HT1080 (cell line): ENCODE measurements around the gene ZNF516. TPM values are rescaled to one million over a fixed set of nuclear protein-coding genes. Genes with fewer than 3 reads are reported as not detected.

Source experiments
- DNase-seq: peaks from one replicate; pipeline ENCODE4 v3.0.0-alpha.2; 2015; ENCODE audit warnings: low read depth
- total RNA-seq: library from RNA; depleted of rRNA; stranded (reverse); fragments of >200 nt; shearing (Covaris generic); gene quantifications from 2 replicates; pipeline ENCODE4 v1.2.3, GENCODE V29; 2014

Gene ZNF516
- total RNA-seq, 1 experiment from 2014 or later, result 5.3 TPM

DNA sequence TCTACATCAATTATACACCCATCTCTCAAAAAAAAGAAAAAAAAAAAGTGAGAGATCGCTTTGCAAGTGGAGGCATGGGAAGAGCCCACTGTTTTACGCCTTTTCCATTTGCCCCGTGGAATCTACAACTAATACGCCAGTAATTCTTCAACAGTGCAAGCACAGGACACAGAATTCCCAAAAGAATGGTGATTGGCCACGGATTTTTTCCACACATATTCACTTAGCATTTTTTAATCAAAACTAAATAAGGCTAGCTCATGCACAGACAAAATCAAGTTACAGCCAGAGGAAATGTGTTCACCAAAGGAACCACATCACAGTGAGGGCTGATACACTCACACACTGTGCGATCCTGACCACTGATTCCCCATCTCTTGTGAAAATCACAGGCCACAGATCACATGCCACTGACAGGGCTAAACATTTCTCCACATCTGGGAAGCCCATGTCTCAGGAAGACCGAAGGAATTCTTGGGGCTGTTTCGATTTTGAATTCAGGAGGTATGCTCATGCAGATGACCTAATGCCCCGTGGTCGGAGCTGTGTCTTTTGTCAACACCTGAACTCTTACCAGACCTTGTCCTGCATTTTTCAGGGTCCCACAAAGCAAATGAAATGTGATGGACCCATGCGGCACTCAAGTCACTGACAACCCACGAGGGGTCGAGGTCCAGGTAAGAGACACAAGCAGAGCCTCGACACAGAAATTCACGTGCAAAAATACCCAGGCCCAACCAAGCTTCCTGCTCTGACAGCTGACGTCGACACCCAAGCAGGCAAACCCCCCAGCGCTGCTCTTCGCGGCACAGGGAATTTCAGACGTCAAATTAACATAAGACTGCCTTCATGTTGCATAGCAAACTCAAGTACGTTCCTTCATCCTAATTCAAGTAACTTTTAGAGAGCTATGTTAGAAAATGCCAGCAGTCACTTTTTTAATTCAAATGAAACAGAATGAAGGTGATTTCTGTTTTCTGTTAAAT lies 69.6 kb downstream of the ZNF516 start:
- no peak for DNase-seq

DNA sequence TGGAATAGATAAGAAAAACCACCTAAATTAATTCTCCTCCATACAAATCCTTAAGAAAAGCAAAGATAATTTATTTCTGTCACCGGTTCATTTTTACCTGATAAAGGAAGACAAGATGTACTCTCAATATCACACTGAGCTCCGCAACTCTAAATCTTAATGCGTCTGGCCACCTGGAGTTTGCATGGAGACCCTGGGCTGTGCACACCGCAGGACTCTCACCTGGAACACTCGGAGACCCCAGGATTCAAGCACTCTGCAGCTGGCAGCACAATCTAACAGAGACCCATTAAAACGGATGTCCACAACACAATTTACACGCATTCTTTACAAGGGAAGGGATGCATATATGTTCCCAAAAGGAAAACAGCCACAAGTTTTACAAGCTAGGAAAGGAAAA lies 72.2 kb downstream of the ZNF516 start:
- DNase-seq, result no peak

DNA sequence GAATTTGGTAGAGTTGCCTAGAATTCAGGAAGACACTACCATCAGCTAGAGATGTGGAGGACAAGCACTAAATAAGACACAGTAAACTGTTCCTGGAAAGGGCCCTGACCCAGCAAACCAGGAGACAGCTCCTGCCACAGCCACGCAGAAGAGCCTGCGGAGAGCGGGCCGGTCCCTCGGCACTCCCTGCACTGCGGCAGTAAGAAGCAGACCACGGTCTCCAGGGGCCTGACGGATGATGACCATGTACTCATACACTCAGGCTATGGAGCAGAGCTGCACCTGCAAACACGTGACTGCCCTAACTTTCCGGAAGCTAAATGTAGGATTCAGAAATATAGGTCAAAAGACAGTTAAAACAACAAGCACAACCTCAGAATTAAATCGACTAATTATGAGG lies 72.9 kb downstream of the ZNF516 start:
- no peak for DNase-seq

DNA sequence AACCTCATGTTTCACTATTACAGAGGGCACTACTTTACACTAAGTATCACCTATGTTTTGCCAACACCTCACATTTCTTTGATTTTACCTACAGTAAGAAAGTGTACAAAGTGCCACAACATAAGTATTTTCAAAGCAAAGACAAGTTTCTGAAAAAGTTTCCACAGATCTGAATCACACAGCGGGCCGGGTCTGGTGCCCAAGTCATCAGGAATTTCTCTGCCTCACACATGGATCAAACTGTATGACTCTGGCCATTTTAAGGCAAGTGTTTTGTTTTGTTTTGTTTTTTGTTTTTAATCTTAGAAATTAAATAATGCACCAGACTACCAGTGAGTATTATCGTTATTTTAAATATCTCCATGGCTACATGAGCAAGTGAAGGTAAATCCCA lies 73.4 kb downstream of the ZNF516 start:
- no peak for DNase-seq

DNA sequence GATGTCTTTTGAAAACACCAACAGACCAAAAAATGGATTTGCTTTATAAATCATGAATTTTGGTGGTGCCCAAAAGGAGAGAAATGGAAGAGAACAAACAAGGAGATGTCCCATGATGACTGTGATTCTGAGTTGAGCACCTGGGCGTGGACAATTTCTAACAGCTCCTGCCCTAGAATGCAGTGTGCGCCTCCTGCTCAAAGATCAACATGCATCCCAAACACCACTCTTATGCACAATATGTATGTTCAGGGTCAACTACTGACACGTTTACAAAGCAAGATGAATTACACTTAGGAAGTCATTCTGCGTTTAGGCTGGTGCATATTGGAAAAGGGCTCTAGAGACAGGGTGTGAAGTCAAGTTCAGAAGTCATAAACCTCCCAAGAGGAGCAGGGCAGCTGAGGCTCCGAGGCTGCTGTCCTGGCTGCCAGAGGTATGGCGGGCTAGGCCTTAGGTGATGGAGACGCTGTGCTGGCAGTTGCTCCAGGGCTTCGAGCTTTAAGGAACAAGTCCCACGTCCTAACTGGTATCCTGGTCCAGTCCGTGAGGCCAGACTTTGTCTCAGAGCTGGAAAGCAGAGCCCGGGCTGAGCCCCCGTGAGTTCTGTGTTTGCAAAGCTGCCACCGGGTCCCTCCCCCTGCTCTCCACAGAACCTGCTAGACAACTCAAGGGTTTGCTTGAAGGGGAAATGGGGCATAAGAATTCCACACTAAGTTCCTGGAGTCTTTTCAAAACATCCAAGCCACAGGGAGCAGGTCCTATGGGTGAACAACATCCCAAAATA lies 74.0 kb downstream of the ZNF516 start:
- DNase-seq, result no peak

DNA sequence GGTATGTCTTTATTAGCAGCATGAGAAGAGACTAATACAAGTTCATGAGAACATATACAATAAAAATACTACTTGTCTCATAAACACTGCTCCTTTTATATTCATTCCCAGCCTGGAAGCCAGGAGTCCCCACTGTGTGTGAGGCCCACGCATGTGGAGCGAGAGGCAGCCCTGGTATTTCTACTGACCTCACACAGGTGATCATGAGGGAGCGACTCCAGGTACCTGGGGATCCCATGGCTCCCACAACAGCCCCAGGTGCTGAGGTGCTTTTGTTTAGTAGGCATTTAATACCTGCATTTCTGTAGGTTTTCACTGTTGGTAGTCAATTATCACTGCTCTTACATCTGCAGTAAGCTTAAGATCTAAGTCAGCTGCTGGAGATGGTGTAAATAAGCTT lies 75.2 kb downstream of the ZNF516 start:
- no peak for DNase-seq

DNA sequence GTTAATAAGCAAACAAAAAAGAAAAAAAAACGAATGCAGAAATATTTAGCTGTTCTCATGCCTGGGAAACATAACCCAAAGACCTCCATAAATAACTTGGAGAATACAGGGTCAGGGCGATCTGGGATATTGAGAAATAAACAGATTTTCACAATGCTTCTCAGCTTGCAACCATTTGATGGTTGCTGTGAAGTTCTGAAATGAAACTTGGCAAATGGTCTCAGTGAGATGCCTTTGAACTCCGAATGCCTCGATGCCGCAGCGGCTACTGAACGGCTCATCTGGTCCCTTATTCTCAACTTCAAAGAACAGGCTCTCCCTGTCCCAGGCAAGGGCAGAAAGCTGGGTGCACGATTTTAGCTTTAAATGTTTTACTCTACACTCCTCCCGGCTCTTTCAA lies 78.1 kb downstream of the ZNF516 start:
- no peak for DNase-seq

DNA sequence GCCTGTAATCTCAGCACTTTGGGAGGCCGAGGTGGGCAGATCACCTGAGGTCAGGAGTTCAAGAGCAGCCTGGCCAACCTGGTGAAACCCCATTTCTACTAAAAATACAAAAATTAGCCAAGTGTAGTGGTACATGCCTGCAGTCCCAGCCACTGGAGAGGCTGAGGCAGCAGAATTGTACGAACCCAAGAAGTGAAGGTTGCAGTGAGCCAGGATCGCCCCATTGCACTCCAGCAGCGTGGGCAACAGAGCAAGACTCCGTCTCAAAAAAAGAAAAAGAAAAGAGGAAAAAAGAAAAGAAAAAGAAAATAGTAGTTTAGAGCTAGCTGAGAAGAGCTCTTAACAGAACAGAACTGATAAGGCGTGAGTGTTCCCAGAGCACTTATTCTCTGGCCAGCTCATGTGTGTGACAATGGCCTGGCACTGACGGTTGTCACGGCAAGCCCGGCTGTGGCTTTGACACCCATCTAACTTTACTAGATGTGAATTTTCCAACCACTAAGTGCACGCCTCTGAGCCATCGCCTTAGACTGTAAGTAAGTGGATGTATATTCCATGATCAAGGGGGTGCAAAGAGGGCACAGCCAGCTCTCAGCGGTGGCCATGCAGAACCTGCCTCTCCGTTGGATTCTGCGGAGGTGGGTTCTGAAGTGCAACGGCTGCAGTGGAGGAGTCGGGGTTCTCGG lies 80.0 kb downstream of the ZNF516 start:
- DNase-seq, result no peak

DNA sequence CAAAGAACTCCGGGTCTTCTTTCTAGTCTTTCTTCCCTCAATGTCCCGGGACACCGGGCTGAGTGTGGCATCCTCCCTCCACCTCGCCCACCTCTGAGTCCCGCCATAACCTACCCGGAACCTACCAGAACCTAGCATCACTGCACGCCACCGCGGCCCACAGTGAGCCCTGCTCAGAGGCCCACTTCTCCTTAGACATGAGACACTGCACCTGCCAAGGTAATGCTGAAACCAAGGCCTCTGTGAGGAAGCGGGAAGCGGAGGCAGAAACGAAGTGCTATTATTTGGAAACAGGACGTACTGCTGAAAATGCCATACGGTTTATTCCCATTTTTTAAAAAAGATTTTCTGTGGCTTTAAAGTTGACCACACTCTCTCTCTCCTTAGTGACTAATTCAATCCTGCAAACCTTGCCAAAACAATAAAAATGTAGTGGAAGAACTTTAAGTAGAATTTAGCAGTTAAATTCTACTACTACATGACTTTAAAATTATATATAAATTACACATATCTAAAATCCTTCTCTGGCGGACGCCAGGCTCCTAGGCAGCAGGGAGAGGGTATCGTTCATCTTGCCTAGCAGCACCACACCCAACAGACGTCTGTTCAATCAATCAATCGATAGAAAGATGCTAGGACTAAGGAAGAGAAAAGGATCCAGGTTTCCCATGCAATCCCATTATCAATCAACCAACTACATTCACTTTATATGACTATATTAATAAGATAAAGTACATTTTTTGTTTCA lies 82.0 kb downstream of the ZNF516 start:
- no peak for DNase-seq

DNA sequence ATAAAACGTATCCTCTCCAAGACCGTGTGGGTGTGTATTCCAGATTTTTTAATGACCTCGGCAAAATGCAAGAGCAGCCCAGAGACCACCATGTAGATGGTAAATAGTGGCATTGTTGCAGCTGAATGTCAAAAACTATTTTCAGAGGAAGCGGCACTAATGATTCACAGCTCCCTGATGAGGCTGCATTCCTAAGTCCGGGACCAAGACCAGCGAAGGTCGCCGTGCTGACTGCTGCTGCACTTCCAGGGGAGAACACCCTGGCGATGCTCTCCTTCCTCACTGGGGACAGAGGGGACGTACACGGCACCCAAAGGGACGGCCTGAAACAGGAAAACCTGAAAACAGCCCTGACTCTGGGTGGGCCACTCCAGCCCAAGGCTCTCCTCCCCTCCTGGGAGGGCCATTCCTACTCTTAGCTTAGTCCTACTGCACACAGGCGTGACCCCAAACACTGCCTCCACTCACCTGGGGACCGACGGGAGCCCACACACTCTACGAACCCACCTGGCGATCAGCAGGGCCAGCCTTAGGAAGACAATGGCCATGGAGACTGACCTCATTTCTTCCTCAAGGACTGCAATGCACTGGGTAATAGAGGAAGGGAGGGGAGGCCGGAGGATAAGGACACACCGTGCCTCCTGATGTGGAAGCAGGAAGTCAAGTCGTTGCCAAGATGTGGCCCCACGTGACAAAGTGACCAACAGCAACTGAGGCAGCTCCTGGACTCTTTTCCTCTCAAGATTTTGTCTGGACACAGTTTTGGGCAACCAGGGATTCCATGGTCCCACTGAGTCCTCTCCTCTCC lies 82.8 kb downstream of the ZNF516 start:
- DNase-seq, result no peak

DNA sequence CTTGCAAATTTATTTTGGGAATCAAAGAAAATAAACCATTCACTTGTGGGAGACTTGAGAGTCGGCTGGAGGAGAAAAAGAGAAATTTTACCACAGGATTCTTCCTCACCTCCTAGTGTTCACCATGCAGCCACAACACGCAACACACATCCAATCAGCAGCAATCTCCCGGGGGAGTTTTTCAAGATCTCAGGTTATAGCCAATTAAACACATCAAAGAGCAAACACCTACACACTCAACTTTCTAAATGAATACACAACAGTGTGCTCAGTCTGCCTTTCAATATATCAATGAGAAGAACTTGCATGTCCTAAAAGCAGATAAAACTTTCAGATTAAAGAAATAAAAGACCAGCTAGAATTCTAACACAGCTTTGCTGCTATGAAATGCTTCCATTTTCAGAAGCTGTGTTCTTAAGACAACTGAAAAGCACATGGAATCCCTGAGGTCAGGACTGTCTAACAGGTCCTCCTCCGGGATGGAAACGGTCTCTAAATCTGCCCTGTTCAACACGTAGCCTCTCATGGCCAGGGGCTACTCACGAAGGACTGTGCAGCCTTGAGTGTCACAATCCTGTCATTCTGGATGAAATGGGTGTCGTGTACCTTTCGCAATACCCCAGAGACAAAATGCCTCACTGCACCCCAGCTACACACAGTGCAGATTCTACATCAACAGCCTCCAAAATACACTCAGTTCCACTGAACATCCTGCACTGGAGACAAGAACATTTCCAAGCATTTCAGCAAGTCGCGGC lies 84.2 kb downstream of the ZNF516 start:
- DNase-seq, result no peak

DNA sequence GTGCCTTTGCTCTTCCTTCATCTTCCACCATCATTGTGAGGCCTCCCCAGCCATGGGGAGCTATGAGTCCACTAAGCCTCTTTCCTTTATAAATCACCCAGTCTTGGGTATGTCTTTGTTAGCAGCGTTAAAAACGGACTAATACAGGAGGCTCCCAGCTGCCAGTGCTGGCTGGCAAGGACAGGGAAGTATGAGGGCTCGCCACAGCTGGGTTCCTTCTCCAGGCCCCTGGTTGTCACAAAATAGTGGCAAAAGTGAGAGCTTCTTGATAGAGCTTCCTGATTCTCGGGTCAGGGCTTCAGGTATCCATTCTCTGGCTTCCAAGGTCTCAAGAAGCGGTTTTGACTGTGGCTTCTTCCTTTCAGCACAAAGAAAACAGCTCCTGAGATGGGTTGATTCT lies 85.0 kb downstream of the ZNF516 start:
- DNase-seq, result no peak

DNA sequence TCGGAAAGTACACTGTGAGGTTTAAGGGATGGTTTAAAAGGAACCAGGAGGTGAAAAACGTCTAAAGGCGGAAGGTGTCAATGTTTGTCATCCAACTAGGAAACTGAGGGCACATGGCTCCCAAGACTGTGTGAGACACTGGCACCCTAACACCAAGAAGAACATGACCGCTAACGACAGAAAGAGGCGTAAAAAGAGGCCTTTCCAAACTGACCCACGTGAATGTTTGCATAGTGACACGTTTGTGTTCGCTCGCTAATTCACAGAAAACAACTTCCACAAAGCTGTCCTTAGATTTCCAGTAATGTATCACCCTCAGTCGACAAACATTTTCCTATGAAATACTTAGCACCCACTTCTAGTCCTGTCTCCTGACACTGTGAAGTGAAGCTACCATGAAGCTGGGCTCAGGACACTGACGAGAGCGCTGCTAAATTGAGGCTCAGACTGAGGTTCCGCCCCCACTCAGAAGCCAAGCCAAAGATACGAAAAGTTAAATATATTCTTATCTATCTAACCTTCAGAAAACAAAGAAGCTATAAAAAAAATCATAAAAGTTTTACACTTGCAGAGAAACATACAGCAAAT lies 86.5 kb downstream of the ZNF516 start:
- no peak for DNase-seq

DNA sequence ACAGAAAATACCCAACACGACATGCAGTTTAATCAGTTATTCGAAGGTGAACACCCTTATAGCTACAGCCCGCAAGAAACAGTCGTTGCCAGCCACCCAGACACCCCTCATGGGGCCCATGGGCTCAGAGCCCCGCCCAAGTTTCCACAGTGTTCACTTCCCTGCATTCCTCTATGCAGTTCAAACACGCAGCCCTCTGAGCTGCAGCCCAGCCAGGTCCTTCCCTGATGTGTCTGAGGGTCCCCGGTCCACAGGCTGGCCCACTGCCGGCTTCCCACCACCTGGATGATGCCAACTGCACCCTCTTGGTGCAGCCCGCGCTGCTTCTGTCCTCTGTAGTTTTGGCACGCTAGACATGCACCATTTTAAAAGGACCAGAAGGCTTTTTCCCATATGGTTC lies 87.4 kb downstream of the ZNF516 start:
- DNase-seq, result no peak

DNA sequence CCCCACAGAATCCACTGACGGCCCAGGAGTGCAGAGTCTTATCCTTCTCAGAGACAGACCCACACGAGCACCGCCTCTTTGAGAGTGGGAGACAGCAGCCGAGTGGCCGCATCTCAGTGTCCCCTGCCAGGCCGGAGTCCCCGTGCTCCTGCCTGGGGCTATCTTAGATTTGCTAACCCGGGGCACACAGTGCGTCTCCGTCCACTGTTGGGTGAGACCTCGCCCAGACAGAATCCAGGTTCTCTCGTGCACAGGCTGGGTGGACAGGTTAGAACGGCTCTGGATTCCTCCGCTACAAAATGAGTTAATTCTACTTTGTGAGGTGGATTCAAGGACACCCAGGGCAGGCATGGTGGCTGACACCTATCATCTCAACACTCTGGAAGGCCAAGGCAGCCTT lies 88.3 kb downstream of the ZNF516 start:
- DNase-seq, result no peak

DNA sequence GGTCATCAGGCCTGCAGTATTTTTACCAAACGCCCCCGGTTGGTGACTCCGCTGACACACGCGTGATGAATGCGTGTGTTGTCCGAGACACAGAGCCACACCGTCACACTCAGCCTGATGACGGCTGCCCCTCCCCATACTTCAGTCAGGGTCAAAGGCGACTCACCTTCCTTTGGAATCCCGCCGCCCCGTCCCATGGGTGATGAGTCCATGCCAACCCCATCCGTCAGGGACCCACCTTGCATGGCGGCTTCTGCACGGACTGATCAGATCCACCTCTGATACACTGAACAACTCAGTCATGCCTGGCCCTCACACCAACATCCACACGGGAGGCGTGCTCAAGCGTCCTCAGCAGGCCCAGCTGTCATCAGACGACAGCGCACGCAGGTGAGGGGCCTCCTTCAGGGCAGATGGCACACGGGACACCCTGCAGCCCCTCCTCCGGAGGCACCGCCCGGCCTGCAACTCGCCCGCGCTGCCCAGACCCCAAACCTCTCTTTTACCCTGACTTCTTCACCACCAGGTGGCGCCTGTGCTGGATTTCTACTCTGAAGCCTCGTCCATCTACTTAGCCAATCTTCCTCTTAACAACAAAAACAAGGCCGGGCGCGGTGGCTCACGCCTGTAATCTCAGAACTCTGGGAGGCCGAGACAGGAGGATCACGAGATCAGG lies 89.2 kb downstream of the ZNF516 start:
- DNase-seq, result peak; percentile 38

DNA sequence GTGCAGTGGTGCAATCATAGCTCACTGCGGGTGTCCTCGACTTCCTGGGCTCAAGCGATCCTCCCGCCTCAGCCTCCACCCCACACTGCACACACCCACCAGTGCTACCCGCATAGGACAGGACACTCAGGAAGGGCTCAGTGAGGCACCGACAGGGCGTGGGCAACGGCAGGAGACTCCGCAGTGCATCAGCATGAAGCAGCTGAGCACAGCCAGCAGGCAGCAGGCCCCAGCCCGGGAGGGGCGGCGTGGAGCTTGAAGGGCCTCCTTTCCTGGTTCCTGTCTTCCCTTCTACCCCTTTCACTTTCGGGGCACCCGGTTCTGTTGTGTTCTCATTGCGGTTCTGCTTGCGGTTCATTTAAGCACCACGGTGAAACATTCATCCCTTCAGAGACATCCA lies 89.8 kb downstream of the ZNF516 start:
- no peak for DNase-seq

DNA sequence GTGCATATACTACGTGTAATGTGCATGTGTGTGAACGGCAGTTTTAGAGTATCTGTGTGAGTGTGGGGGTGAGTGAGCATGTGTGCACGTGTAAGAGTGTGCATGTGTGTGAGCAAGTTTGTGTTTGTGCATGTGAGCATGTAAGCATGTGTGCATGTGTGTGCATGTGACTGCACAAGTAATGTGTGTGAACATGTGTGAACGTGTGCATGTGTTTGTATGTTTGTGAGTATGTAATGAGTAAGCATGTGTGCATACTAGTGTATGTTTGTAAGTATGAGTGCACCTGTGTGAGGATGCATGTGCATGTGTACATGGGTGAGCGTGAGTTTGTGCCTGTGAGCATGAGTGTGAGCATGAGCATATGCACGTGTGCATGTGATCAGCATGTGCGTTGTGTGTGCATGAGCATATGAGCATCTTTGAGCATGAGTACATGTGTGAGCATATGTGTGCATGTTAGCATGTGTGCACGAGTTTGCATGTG lies 90.7 kb downstream of the ZNF516 start:
- DNase-seq, result no peak
